Prostate gland (tissue), 2 donors: ENCODE data around the gene NXPE4.

ENCODE experiments used
- CTCF ChIP-seq, 4 experiments: fragments of 200-600 bp in 2 of 4; fragments of 450-650 bp in 2 of 4; sonication (generic) in 2 of 4; IDR thresholded peaks; 1 replicate in 3 of 4; 2 replicates in 1 of 4; pipeline ENCODE4 v1.5.1; 2016 to 2019; ENCODE audit warnings: antibody characterized with exemption in 4 of 4, mild to moderate bottlenecking in 2 of 4, moderate library complexity in 2 of 4
- POLR2A ChIP-seq: fragments of 450-650 bp; IDR thresholded peaks from one replicate; pipeline ENCODE4 v1.6.1; 2016; ENCODE audit warnings: antibody characterized with exemption, mild to moderate bottlenecking
- POLR2AphosphoS5 ChIP-seq: sonication (generic); formaldehyde crosslinking; IDR thresholded peaks from one replicate; pipeline ENCODE4 v1.6.1; 2017; ENCODE audit warnings: antibody characterized with exemption

DNA sequence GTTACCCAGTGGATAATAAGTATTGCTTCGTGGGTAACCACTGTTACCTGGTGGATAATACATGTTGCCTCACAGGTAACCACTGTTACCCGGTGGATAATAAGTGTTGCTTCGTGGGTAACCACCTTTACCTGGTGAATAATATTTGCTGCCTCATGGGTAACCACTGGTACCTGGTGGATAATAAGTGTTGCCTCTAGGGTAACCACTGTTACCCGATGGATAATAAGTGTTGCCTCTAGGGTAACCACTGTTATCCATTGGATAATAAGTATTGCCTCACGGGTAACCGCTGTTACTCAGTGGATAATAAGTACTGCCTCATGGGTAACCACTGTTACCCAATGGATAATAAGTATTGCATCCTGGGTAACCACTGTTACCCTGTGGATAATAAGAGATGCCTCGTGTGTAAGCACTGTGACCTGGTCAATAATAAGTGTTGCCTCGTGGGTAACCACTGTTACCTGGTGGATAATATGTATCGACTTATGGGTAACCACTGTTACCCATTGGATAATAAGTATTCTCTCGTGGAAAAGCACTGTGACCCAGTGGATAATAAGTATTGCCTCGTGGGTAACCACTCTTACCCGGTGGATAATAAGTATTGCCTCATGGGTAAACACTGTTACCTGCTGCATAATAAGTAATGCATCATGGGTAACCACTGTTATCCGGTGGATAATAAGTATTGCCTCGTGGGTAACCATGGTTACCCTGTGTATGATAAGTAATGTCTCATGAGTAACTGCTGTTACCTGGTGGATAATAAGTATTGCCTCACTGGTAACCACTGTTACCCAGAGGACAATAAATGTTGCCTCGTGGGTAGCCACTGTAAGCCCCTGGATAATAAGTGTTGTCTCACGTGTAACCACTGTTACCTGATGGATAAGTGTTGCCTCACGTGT, 20.1 kb upstream of the NXPE4 start:
- TF ChIP-seq POLR2AphosphoS5, result no peak
- no peak for TF ChIP-seq CTCF (IDR thresholded peaks at IDR 0.05)
- no peak for TF ChIP-seq POLR2A
